Thymus (tissue), 11 donors: Measurements from ENCODE around the gene ZMIZ1. TPM values are rescaled to one million over a fixed set of nuclear protein-coding genes. Genes with fewer than 3 reads are reported as not detected.

Source experiments
- DNase-seq, 9 donors: peaks; one replicate each; pipeline ENCODE4 v3.0.0-alpha.2; 2013; ENCODE audit warnings: low spot score in 9 of 9, low read depth in 6 of 9, missing footprints in 1 of 9
- H3K27ac ChIP-seq, 2 donors: one replicate each; pipeline ENCODE4 v1.5.1; 2013; ENCODE audit warnings: control low read depth in 1 of 2, low read depth in 1 of 2, low read length in 1 of 2, mild to moderate bottlenecking in 1 of 2, moderate library complexity in 1 of 2
- H3K27me3 ChIP-seq, 2 donors: one replicate each; pipeline ENCODE4 v1.5.1; 2013; ENCODE audit warnings: low read length in 1 of 2; ENCODE audit not compliant: control insufficient read depth in 2 of 2, insufficient read depth in 1 of 2
- H3K36me3 ChIP-seq, 2 donors: one replicate each; pipeline ENCODE4 v1.5.1; 2013; ENCODE audit warnings: low read length in 1 of 2, mild to moderate bottlenecking in 1 of 2, moderate library complexity in 1 of 2; ENCODE audit not compliant: control insufficient read depth in 2 of 2, insufficient read depth in 2 of 2
- H3K4me1 ChIP-seq, 2 donors: one replicate each; pipeline ENCODE4 v1.5.1; 2013; ENCODE audit warnings: low read length in 2 of 2; ENCODE audit not compliant: control insufficient read depth in 2 of 2, insufficient read depth in 2 of 2
- H3K4me3 ChIP-seq, 2 donors: one replicate each; pipeline ENCODE4 v1.5.1; 2013; ENCODE audit warnings: low read length in 2 of 2, control low read depth in 1 of 2, mild to moderate bottlenecking in 1 of 2
- H3K9me3 ChIP-seq, 2 donors: one replicate each; pipeline ENCODE4 v1.5.1; 2013; ENCODE audit warnings: low read length in 1 of 2, mild to moderate bottlenecking in 1 of 2; ENCODE audit not compliant: control insufficient read depth in 2 of 2, insufficient read depth in 1 of 2
- WGBS: extraction: QIAGEN DNeasy Blood & Tissue Kit; methylation state at CpG from one replicate; pipeline ENCODE4 v1.1.7; 2013; 5-methylcytosine and 5-hydroxymethylcytosine counted together
- polyA plus RNA-seq: library from polyadenylated mRNA; stranded (reverse); fragments of 200-250 nt; gene quantifications from one replicate; pipeline ENCODE4 v1.2.3, GENCODE V29; 2013
- total RNA-seq: library from RNA; stranded (reverse); fragments of 120-200 nt; gene quantifications from one replicate; pipeline ENCODE4 v1.2.4, GENCODE V29; 2013
- donor health status: healthy.

The ZMIZ1 gene
- total and polyA plus RNA-seq, 2 donors: 7.4 to 14.2 TPM

- no peak for DNase-seq
- H3K27ac ChIP-seq: peak overlapping the region in 1 of 2 donors; percentile 19
- peaks cover 68 to 90% of the 10 kb centered on the region in 2 donors for H3K4me1 ChIP-seq
- no peaks in the 10 kb centered on the region for H3K9me3 ChIP-seq
- H3K27me3 ChIP-seq: no peaks in the 10 kb centered on the region
- 94% methylated on average over 6 of the region's 6 CpGs for WGBS
- H3K4me3 ChIP-seq: no peak overlapping the region
- peaks cover 22 to 61% of the 10 kb centered on the region in 2 donors for H3K36me3 ChIP-seq
These were observed 57.8 kb downstream of the ZMIZ1 start for GRCh38 chr10:79126351-79127080.

GRCh38 chr10:79127151-79127961, 58.6 kb downstream of the ZMIZ1 start:
- Histone ChIP-seq H3K4me3 (no peak overlapping the region), H3K27ac (peak overlapping the region in 1 of 2 donors; percentile 43), H3K27me3 (no peaks in the 10 kb centered on the region), H3K36me3 (peaks cover 22 to 53% of the 10 kb centered on the region in 2 donors), H3K9me3 (no peaks in the 10 kb centered on the region), H3K4me1 (peaks cover 76 to 98% of the 10 kb centered on the region in 2 donors)
- 79% methylated on average over 16 of the region's 16 CpGs for WGBS
- no peak for DNase-seq

GRCh38 chr10:79128241-79128922, 59.6 kb downstream of the ZMIZ1 start:
- 92% methylated on average over 8 of the region's 8 CpGs for WGBS
- H3K36me3 ChIP-seq: peaks cover 17 to 43% of the 10 kb centered on the region in 2 donors

GRCh38 chr10:79128923-79129305, 60.1 kb downstream of the ZMIZ1 start:
- H3K27me3 ChIP-seq: no peaks in the 10 kb centered on the region
- H3K4me3 ChIP-seq: no peak overlapping the region
- H3K36me3 ChIP-seq: peaks cover 17 to 39% of the 10 kb centered on the region in 2 donors
- peaks cover 68 to 100% of the 10 kb centered on the region in 2 donors for H3K4me1 ChIP-seq
- H3K27ac ChIP-seq: peak overlapping the region in 1 of 2 donors; percentile 82
- 34% methylated on average over 4 of the region's 4 CpGs for WGBS
- DNase-seq: peak in 1 of 9 donors; percentile 65
- H3K9me3 ChIP-seq: no peaks in the 10 kb centered on the region

More at GRCh38 chr10:79128241-79128922, 59.6 kb downstream of the ZMIZ1 start:
- H3K9me3 ChIP-seq: no peaks in the 10 kb centered on the region
- H3K4me1 ChIP-seq: peaks cover 74 to 100% of the 10 kb centered on the region in 2 donors
- no peak overlapping the region for H3K4me3 ChIP-seq
- H3K27ac ChIP-seq: peak overlapping the region in 1 of 2 donors; percentile 82
- no peak for DNase-seq
- no peaks in the 10 kb centered on the region for H3K27me3 ChIP-seq

GRCh38 chr10:79129361-79129997, 60.7 kb downstream of the ZMIZ1 start:
- Histone ChIP-seq H3K36me3 (peaks cover 14 to 36% of the 10 kb centered on the region in 2 donors), H3K27ac (peak overlapping the region in 1 of 2 donors; percentile 82), H3K4me3 (no peak overlapping the region)

GRCh38 chr10:79130255-79130654, 61.5 kb downstream of the ZMIZ1 start:
- no peak for DNase-seq
- H3K27me3 ChIP-seq: no peaks in the 10 kb centered on the region
- 88% methylated on average over 5 of the region's 5 CpGs for WGBS
- H3K27ac ChIP-seq: peak overlapping the region in 1 of 2 donors; percentile 82
- H3K9me3 ChIP-seq: no peaks in the 10 kb centered on the region
- H3K36me3 ChIP-seq: peaks cover 7 to 29% of the 10 kb centered on the region in 2 donors
- H3K4me1 ChIP-seq: peaks cover 55 to 95% of the 10 kb centered on the region in 2 donors
- H3K4me3 ChIP-seq: no peak overlapping the region

More at GRCh38 chr10:79129361-79129997, 60.7 kb downstream of the ZMIZ1 start:
- H3K27me3 ChIP-seq: no peaks in the 10 kb centered on the region
- 70% methylated on average over 8 of the region's 8 CpGs for WGBS
- DNase-seq: no peak
- H3K9me3 ChIP-seq: no peaks in the 10 kb centered on the region
- H3K4me1 ChIP-seq: peaks cover 63 to 100% of the 10 kb centered on the region in 2 donors

- Histone ChIP-seq H3K9me3 (no peaks in the 10 kb centered on the region), H3K36me3 (peaks cover 7 to 28% of the 10 kb centered on the region in 2 donors), H3K27ac (peak overlapping the region in 1 of 2 donors; percentile 52), H3K27me3 (no peaks in the 10 kb centered on the region), H3K4me1 (peaks cover 55 to 95% of the 10 kb centered on the region in 2 donors), H3K4me3 (no peak overlapping the region)
- no peak for DNase-seq
- WGBS: 98% methylated on average over 5 of the region's 5 CpGs
These were observed 62.1 kb downstream of the ZMIZ1 start for GRCh38 chr10:79130846-79131245.

GRCh38 chr10:79131836-79132631, 63.3 kb downstream of the ZMIZ1 start:
- peak in 1 of 9 donors; percentile 64 for DNase-seq
- H3K9me3 ChIP-seq: no peaks in the 10 kb centered on the region
- H3K4me3 ChIP-seq: no peak overlapping the region
- H3K4me1 ChIP-seq: peaks cover 54 to 95% of the 10 kb centered on the region in 2 donors
- 28% methylated on average over 13 of the region's 13 CpGs for WGBS
- H3K27ac ChIP-seq: peak overlapping the region; percentile 39 to 82
- H3K36me3 ChIP-seq: peaks cover 7 to 25% of the 10 kb centered on the region in 2 donors
- H3K27me3 ChIP-seq: no peaks in the 10 kb centered on the region
